Choroid plexus epithelial cell (primary cell): Measurements from ENCODE around the gene SURF2.

ENCODE experiments used
- DNase-seq: peaks from one replicate; pipeline ENCODE4 v3.0.0-alpha.2; 2010; ENCODE audit warnings: low read depth
- H3K4me3 ChIP-seq: 2 replicates; pipeline ENCODE4 v1.5.1; 2011; ENCODE audit warnings: low read depth, mild to moderate bottlenecking, control low read depth, low read length, moderate library complexity
- TF ChIP-seq, protein P1 (sequence below): conservative IDR thresholded peaks from 2 replicates; pipeline ENCODE4 v1.5.1; 2011; ENCODE audit warnings: low read depth, mild to moderate bottlenecking, control low read depth, inconsistent platforms, low read length, moderate library complexity

SURF2 gene

GRCh38 chr9:133393399-133393798, 37.0 kb downstream of the SURF2 start:
- no peak for DNase-seq
- TF ChIP-seq, protein P1, sequence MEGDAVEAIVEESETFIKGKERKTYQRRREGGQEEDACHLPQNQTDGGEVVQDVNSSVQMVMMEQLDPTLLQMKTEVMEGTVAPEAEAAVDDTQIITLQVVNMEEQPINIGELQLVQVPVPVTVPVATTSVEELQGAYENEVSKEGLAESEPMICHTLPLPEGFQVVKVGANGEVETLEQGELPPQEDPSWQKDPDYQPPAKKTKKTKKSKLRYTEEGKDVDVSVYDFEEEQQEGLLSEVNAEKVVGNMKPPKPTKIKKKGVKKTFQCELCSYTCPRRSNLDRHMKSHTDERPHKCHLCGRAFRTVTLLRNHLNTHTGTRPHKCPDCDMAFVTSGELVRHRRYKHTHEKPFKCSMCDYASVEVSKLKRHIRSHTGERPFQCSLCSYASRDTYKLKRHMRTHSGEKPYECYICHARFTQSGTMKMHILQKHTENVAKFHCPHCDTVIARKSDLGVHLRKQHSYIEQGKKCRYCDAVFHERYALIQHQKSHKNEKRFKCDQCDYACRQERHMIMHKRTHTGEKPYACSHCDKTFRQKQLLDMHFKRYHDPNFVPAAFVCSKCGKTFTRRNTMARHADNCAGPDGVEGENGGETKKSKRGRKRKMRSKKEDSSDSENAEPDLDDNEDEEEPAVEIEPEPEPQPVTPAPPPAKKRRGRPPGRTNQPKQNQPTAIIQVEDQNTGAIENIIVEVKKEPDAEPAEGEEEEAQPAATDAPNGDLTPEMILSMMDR: no peak
- no peak overlapping the region for H3K4me3 ChIP-seq

- no peak for DNase-seq
- TF ChIP-seq, protein P1: no peak
- no peak overlapping the region for H3K4me3 ChIP-seq
Observed at GRCh38 chr9:133394687-133395271, 38.4 kb downstream of the SURF2 start.

GRCh38 chr9:133396952-133397351, 40.6 kb downstream of the SURF2 start:
- peak; percentile 26 for DNase-seq
- TF ChIP-seq, protein P1: peak; percentile 56
- H3K4me3 ChIP-seq: no peak overlapping the region

GRCh38 chr9:133397370-133397769, 41.0 kb downstream of the SURF2 start:
- H3K4me3 ChIP-seq: no peak overlapping the region
- DNase-seq: no peak
- TF ChIP-seq, protein P1: no peak

DNA sequence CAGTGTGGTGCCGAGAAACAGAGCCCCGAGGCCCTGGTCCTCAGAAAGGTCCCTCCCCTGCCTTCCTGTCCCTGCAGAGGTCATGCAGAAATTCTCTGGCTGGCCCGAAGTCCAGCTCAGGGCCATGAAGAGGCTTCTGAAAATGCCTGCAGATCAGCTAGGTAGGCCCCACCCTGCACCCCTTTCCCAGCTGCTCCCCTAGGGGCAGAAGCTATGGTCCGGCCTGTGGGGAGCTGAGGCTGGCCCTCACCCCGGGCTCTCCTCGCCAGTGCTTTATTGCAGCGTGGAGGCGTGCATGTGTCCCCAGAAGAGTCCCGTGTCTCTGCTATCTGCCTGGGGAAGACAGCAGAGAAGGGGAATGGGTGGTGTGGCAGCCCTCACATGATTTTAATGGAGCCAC, 41.5 kb downstream of the SURF2 start:
- H3K4me3 ChIP-seq: no peak overlapping the region
- no peak for DNase-seq
- TF ChIP-seq, protein P1: no peak

- TF ChIP-seq, protein P1: no peak
- no peak overlapping the region for H3K4me3 ChIP-seq
- no peak for DNase-seq
Observed at GRCh38 chr9:133400292-133400691, 43.9 kb downstream of the SURF2 start.

GRCh38 chr9:133401588-133401987, 45.2 kb downstream of the SURF2 start:
- DNase-seq: no peak
- no peak overlapping the region for H3K4me3 ChIP-seq
- TF ChIP-seq, protein P1: no peak
